Spleen (tissue), 7 donors: ENCODE data around the gene NUDT5.
A peak's percentile ranks its signal among the peaks of the same experiment; 100 is the strongest.

Source experiments
- POLR2AphosphoS5 ChIP-seq, 3 donors: sonication (generic); formaldehyde crosslinking; IDR thresholded peaks; one replicate each; pipeline ENCODE4 v1.5.1; 2017; ENCODE audit warnings: antibody characterized with exemption in 3 of 3
- TF ChIP-seq, protein P1 (sequence below), 11 experiments: fragments of 200-600 bp in 7 of 11; fragments of 450-650 bp in 4 of 11; sonication (generic) in 4 of 11; IDR thresholded peaks in 8 of 11; conservative IDR thresholded peaks in 3 of 11; 1 replicate in 7 of 11; 2 replicates in 4 of 11; pipeline versions ENCODE4 v1.4.0 to v1.8.0; 2016 to 2021; ENCODE audit warnings: antibody characterized with exemption in 11 of 11, inconsistent platforms in 4 of 11, mild to moderate bottlenecking in 1 of 11
- donor health status: DM: no; HTN: no; CAD: no; lungs with moderate emphysema.
- donor health status: DM: no; HTN: no; CAD: no.
- donor health status: DM: no; HTN: no; CAD: no.

DNA sequence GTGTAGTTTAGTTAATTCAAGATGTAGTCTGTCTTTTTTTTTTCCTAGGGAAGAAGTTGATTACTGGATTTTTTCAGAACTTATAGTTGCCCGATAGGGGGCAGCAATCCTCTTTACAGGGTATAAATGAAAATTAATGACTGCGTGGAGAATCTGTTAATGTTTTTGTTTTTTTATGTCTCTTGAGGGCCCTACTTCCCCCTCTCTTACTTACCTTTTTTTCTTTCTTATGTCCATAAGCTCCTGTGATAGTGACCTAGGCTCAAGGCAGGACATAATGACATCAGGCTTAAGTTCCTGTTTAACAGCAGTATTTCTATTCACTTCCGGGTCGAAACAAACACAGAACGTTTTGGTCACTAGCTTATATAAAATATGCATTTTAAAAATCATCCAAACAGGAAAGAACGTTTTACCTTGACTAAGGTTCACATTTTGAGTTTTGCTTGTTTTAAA lies 19.1 kb upstream of the NUDT5 start:
- TF ChIP-seq, protein P1, sequence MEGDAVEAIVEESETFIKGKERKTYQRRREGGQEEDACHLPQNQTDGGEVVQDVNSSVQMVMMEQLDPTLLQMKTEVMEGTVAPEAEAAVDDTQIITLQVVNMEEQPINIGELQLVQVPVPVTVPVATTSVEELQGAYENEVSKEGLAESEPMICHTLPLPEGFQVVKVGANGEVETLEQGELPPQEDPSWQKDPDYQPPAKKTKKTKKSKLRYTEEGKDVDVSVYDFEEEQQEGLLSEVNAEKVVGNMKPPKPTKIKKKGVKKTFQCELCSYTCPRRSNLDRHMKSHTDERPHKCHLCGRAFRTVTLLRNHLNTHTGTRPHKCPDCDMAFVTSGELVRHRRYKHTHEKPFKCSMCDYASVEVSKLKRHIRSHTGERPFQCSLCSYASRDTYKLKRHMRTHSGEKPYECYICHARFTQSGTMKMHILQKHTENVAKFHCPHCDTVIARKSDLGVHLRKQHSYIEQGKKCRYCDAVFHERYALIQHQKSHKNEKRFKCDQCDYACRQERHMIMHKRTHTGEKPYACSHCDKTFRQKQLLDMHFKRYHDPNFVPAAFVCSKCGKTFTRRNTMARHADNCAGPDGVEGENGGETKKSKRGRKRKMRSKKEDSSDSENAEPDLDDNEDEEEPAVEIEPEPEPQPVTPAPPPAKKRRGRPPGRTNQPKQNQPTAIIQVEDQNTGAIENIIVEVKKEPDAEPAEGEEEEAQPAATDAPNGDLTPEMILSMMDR (IDR thresholded peaks at IDR 0.05 in 8 of 11, conservative IDR thresholded peaks at IDR 0.05 in 3 of 11): peak; percentile 27 to 71 (median 57)
- TF ChIP-seq POLR2AphosphoS5 (IDR thresholded peaks at IDR 0.05): no peak
